HG03139 (cell line): ENCODE results near the gene NUP58.

ENCODE experiments used
- ATAC-seq: cut with Tn5 transposase; IDR thresholded peaks from one replicate; pipeline ENCODE4 v1.9.1; 2021; ENCODE audit not compliant: unreplicated experiment

The NUP58 gene

GRCh38 chr13:25301347-25302113, at the start of gene NUP58:
TSS of gene NUP58 (plus strand) at chr13:25301625. CDS start at chr13:25301774, 149 bp downstream.
- ATAC-seq: peak; percentile 98

GRCh38 chr13:25252225-25252624, 49.2 kb upstream of the NUP58 start:
- no peak for ATAC-seq

GRCh38 chr13:25252752-25253151, 48.7 kb upstream of the NUP58 start:
- no peak for ATAC-seq

GRCh38 chr13:25253702-25254101, 47.7 kb upstream of the NUP58 start:
- ATAC-seq: no peak

GRCh38 chr13:25262261-25262660, 39.2 kb upstream of the NUP58 start:
- ATAC-seq: no peak

- ATAC-seq: no peak
Measured at GRCh38 chr13:25266706-25267105, 34.7 kb upstream of the NUP58 start.

- no peak for ATAC-seq
Measured at GRCh38 chr13:25267715-25268114, 33.7 kb upstream of the NUP58 start.

GRCh38 chr13:25268561-25268960, 32.9 kb upstream of the NUP58 start:
- ATAC-seq: no peak

- ATAC-seq: no peak
Measured at GRCh38 chr13:25276748-25277147, 24.7 kb upstream of the NUP58 start.

GRCh38 chr13:25280396-25280795, 21.0 kb upstream of the NUP58 start:
- ATAC-seq: no peak

GRCh38 chr13:25281193-25281934, 20.1 kb upstream of the NUP58 start:
- no peak for ATAC-seq

GRCh38 chr13:25281935-25282332, 19.5 kb upstream of the NUP58 start:
- ATAC-seq: no peak

GRCh38 chr13:25286308-25286968, 15.0 kb upstream of the NUP58 start:
- peak; percentile 43 for ATAC-seq

- peak; percentile 93 for ATAC-seq
Measured at GRCh38 chr13:25286969-25287961, 14.2 kb upstream of the NUP58 start, which contains the start of gene MTMR6. TSS of gene MTMR6 (minus strand) at chr13:25287488. CDS start at chr13:25287247, 241 bp downstream.

GRCh38 chr13:25288966-25289365, 12.5 kb upstream of the NUP58 start:
- ATAC-seq: no peak

GRCh38 chr13:25291691-25292090, 9.7 kb upstream of the NUP58 start:
- no peak for ATAC-seq

- no peak for ATAC-seq
Measured at GRCh38 chr13:25292301-25292700, 9.1 kb upstream of the NUP58 start.

GRCh38 chr13:25295228-25295627, 6.2 kb upstream of the NUP58 start:
- ATAC-seq: no peak

GRCh38 chr13:25295701-25296100, 5.7 kb upstream of the NUP58 start:
- ATAC-seq: no peak

GRCh38 chr13:25300861-25301346, 521 bp upstream of the NUP58 start:
- ATAC-seq: peak; percentile 3
